HG02981 (cell line): ENCODE measurements around the gene ARHGAP22.

Experiments used
- ATAC-seq: cut with Tn5 transposase; IDR thresholded peaks from one replicate; pipeline ENCODE4 v1.9.1; 2021; ENCODE audit warnings: mild to moderate bottlenecking, moderate library complexity; ENCODE audit not compliant: unreplicated experiment

ARHGAP22 gene

GRCh38 chr10:48607356-48608278 lies 2.7 kb upstream of the ARHGAP22 start:
- no peak for ATAC-seq

GRCh38 chr10:48606530-48607355 lies 1.9 kb upstream of the ARHGAP22 start:
- ATAC-seq, result no peak

- ATAC-seq, result no peak
Measured at GRCh38 chr10:48605786-48606529, 1.1 kb upstream of the ARHGAP22 start.

GRCh38 chr10:48604039-48604990 lies 558 bp downstream of the ARHGAP22 start:
- no peak for ATAC-seq

GRCh38 chr10:48603421-48604038 lies 1.3 kb downstream of the ARHGAP22 start:
- no peak for ATAC-seq

GRCh38 chr10:48602401-48603135 lies 2.3 kb downstream of the ARHGAP22 start:
- no peak for ATAC-seq

GRCh38 chr10:48601789-48602188 lies 3.1 kb downstream of the ARHGAP22 start:
- no peak for ATAC-seq

- ATAC-seq, result no peak
Measured at GRCh38 chr10:48600645-48601505, 4.0 kb downstream of the ARHGAP22 start.

- no peak for ATAC-seq
Measured at GRCh38 chr10:48599830-48600134, 5.1 kb downstream of the ARHGAP22 start.

- ATAC-seq, result no peak
Measured at GRCh38 chr10:48598936-48599829, 5.7 kb downstream of the ARHGAP22 start.

- no peak for ATAC-seq
Measured at GRCh38 chr10:48598243-48598935, 6.5 kb downstream of the ARHGAP22 start.

GRCh38 chr10:48595539-48595932 lies 9.3 kb downstream of the ARHGAP22 start:
- no peak for ATAC-seq

GRCh38 chr10:48594803-48595538 lies 9.9 kb downstream of the ARHGAP22 start:
- no peak for ATAC-seq

- no peak for ATAC-seq
Measured at GRCh38 chr10:48594371-48594770, 10.5 kb downstream of the ARHGAP22 start.

GRCh38 chr10:48592346-48592745 lies 12.5 kb downstream of the ARHGAP22 start:
- no peak for ATAC-seq

GRCh38 chr10:48590945-48591344 lies 13.9 kb downstream of the ARHGAP22 start:
- no peak for ATAC-seq
